ENCODE data around the gene ALDH8A1.
"Not testable (repeated sequence)": the region's sequence is repeated elsewhere in the genome, so short reads cannot be mapped to it uniquely, and the experiment has no call there.

GRCh38 chr6:134898166-134898565, 51.7 kb downstream of the ALDH8A1 start:
- TF ChIP-seq CTCF (conservative IDR thresholded peaks at IDR 0.05; ENCODE audit: low read length); EZH2phosphoT487 (IDR thresholded peaks at IDR 0.05; ENCODE audit: borderline replicate concordance): not testable (repeated sequence)

Measured in Loucy (cell line).